Right lobe of liver (tissue), 4 donors: ENCODE results near the gene ELOVL5.

Experiments
- POLR2A ChIP-seq: fragments of 450-650 bp; IDR thresholded peaks from one replicate; pipeline ENCODE4 v1.6.1; 2017; ENCODE audit warnings: antibody characterized with exemption, mild to moderate bottlenecking
- TF ChIP-seq, protein P1 (sequence below), 4 donors: fragments of 200-600 bp in 3 of 4; fragments of 450-650 bp in 1 of 4; IDR thresholded peaks; one replicate each; pipeline versions ENCODE4 v1.5.1 to v1.8.0; 2016 to 2022; ENCODE audit warnings: antibody characterized with exemption in 4 of 4, mild to moderate bottlenecking in 2 of 4
- donor health status: DM: no; HTN: no; CAD: no.
- donor health status: DM: no; HTN: no; CAD: no.
- donor health status: DM: no; HTN: yes; CAD: no.

DNA sequence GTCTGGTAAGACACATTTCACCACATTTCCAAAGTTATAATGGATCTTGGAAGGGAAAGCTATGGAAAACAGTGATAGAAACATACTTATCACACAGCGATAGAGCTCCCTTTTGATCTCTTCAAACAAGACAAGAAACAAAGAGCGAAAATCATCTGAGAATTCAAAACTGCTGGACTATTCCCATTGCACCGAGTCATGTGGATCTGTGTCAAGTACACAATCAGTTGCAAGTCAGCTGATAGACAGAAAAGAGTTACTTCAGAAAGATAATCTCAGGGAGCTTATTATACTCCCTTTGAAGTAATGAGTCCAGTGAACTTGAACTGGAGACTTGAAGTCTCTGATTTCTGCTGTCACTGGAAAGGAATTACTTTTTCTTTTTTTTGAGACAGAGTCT, 110.4 kb downstream of the ELOVL5 start:
- TF ChIP-seq, protein P1, sequence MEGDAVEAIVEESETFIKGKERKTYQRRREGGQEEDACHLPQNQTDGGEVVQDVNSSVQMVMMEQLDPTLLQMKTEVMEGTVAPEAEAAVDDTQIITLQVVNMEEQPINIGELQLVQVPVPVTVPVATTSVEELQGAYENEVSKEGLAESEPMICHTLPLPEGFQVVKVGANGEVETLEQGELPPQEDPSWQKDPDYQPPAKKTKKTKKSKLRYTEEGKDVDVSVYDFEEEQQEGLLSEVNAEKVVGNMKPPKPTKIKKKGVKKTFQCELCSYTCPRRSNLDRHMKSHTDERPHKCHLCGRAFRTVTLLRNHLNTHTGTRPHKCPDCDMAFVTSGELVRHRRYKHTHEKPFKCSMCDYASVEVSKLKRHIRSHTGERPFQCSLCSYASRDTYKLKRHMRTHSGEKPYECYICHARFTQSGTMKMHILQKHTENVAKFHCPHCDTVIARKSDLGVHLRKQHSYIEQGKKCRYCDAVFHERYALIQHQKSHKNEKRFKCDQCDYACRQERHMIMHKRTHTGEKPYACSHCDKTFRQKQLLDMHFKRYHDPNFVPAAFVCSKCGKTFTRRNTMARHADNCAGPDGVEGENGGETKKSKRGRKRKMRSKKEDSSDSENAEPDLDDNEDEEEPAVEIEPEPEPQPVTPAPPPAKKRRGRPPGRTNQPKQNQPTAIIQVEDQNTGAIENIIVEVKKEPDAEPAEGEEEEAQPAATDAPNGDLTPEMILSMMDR (IDR thresholded peaks at IDR 0.05) = no peak
- no peak for TF ChIP-seq POLR2A
